ENCODE results near the gene PRKCSH. TPM values are rescaled to one million over a fixed set of nuclear protein-coding genes. Genes with fewer than 3 reads are reported as not detected.
"Not testable (repeated sequence)": the region's sequence is repeated elsewhere in the genome, so short reads cannot be mapped to it uniquely, and the experiment has no call there.

The PRKCSH gene
- total RNA-seq, 1 donor from 2014 or later, result 139 TPM

- ATAC-seq (no peak), DNase-seq (no peak)
- intact Hi-C loops (cut with micrococcal nuclease), result no loop called here
Observed at GRCh38 chr19:11447347-11448262, 12.2 kb downstream of the PRKCSH start.

DNA sequence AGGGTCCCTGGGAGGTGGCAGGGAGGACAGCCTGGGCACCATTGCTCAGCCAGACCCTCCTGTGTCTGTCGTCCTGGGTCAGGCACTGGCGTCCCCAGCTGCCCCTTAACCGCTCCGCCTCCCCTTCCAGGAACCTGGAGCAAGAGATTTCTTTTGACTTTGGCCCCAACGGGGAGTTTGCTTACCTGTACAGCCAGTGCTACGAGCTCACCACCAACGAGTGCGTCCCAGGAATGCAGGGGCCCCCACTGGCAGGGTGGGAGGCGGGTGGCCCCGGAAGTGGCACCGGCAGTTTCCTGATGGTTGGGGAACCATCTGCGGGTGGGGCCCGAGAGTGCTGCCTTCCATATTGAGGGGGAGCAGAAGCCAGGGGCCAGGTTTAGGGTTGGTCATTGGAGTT is 13.0 kb downstream of the PRKCSH start:
- no peak for ATAC-seq
- intact Hi-C loops (cut with micrococcal nuclease), result no loop called here
- DNase-seq, result no peak

- ATAC-seq (no peak), DNase-seq (no peak)
- intact Hi-C loops (cut with micrococcal nuclease), result no loop called here
Observed at GRCh38 chr19:11448923-11449554, 13.6 kb downstream of the PRKCSH start.

DNA sequence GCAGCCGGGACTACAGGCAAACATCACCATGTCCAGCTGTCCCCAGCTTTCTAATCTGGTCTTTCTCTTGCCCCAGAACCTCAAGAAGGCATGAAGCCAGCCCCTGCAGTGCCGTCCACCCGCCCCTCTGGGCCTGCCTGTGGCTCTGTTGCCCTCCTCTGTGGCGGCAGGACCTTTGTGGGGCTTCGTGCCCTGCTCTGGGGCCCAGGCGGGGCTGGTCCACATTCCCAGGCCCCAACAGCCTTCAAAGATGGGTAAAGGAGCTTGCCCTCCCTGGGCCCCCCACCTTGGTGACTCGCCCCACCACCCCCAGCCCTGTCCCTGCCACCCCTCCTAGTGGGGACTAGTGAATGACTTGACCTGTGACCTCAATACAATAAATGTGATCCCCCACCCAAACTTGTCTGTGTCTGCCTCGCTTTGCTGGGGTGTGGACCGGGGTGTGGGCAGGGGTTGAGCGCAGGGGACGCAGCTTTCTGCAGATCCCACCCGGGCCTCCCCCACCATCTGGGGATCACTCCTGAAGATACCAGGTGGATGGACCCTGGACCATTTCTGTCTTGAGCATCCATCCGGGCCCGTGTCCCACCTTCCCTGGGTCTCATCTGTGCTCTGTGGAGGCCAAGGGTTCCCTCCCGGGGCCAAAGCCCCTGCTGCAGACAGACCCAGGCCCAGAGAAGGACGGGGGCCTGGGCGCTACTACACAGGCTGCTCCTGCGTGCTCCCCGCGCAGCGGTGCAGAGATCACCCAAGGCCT is 15.3 kb downstream of the PRKCSH start:
- ATAC-seq (no peak), DNase-seq (no peak)
- intact Hi-C loops (cut with micrococcal nuclease), result no loop called here

DNA sequence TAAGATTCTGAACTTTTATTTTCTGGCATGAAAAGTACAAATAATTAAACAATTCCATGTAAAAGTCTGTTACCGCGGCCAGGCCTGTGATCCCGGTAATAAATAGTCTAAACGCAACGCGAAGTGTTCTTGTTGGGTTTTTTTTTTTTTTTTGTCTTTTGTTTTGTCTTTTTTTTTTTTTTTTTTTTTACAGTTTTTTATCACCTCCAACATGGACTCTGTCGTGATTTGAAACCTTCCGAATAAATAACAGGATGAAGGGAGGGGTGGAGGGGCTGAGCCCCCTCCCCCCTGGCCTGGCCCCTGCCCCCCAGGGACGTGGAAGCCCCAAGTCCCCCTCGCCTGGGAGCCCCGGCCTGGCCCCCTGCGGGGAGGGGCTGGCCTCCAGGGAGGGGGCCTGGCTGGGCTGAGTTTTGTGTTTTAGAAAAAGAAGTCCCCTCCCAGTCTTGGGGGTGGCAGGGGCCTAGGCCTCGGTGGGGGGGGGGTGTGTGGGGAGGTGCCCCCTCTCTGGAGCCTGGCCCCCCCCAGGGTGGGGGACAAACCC is 16.0 kb downstream of the PRKCSH start:
- intact Hi-C loops (cut with micrococcal nuclease), result no loop called here
- no peak for ATAC-seq
- DNase-seq, result no peak

GRCh38 chr19:11451871-11452619 is 16.6 kb downstream of the PRKCSH start:
- DNase-seq (no peak), ATAC-seq (no peak)
- intact Hi-C loops (cut with micrococcal nuclease), result no loop called here

DNA sequence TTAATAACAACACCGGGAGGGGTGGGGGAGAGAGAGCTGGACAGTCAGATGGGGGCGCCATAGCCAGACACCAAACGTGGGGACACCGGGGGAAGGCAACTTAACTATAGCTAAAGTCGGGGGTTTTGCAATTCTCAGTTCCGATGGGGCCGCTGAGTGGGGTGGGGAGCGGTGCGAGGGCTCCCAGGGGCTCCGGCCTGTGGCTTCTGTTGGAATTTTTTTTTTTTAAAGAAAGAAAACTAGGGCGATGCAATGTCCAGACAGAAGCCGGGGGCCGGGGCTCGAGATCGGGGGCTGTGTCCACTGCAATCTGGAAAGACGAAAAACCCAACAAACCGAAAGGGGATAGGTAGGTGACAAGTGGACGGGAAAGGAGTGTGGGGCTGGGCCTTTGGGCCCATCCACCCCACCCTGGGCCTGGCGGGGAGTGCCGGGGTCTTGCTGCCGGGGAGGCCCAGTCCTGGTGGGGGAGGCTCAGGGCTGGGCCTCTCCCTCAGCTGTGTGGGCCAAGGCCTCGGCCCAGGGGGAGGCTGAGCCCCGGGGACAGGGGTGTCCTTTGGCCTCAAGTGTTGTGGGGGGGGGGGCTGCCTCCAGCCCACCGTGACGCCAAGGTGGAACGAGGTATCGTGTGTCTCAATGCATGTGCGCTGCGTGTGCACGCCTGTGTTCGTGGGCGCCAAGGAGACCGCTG is 17.3 kb downstream of the PRKCSH start:
- DNase-seq (no peak), ATAC-seq (no peak)
- intact Hi-C loops (cut with micrococcal nuclease), result no loop called here

- DNase-seq (no peak), ATAC-seq (no peak)
- intact Hi-C loops (cut with micrococcal nuclease), result no loop called here
Observed at GRCh38 chr19:11453468-11454341, 18.3 kb downstream of the PRKCSH start.

DNA sequence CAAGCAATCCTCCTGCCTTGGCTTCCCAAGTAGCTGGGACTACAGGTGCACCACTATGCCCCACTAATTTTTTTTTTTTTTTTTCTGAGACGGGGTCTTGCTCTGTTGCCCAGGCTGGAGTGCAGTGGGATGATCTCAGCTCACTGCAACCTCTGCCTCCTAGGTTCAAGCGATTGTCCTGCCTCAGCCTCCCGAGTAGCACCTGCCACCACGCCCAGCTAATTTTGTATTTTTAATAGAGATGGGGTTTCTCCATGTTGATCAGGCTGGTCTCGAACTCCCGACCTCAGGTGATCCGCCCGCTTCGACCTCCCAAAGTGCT is 19.8 kb downstream of the PRKCSH start:
- intact Hi-C loops (cut with micrococcal nuclease); DNase-seq; ATAC-seq: not testable (repeated sequence)

DNA sequence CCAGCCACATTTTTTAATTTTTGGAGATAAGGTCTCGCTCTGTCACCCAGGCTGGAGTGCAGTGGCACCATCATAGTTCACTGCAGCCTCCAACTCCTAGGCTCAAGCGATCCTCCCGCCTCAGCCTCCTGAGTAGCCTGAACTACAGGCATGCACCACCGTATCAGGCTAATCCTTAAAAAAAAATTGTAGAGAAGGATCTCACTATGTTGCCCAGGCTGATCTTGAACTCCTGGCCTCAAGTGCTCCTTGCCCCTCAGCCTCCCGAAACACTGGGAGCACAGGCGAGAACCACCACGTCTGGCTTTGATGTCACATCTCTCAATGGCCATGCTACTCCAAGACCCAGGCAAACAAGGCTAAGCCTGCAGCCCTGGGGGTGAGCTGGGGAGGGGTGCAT is 21.2 kb downstream of the PRKCSH start:
- DNase-seq (no peak), ATAC-seq (no peak)
- intact Hi-C loops (cut with micrococcal nuclease), result no loop called here

DNA sequence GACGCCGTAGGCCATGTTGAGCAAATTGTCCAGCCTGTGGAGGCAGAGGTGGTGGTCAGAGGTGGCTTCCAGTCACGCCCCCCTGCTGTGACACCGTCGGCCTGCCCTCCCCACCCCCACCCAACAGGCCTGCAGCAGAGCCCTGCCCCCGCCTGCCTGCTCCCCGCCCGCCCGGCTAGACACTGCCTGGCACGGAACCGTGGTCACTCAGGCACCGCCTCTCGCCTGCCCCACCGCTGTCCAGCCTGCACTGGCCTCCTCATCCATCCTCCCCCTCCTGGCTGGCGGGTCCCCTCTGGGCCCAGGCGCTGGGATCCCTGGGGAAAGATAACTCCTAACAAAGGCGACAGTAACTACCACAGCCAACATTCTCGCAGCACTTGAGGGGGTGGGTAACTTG is 21.7 kb downstream of the PRKCSH start:
- intact Hi-C loops (cut with micrococcal nuclease), result no loop called here
- DNase-seq, result no peak
- ATAC-seq, result no peak

DNA sequence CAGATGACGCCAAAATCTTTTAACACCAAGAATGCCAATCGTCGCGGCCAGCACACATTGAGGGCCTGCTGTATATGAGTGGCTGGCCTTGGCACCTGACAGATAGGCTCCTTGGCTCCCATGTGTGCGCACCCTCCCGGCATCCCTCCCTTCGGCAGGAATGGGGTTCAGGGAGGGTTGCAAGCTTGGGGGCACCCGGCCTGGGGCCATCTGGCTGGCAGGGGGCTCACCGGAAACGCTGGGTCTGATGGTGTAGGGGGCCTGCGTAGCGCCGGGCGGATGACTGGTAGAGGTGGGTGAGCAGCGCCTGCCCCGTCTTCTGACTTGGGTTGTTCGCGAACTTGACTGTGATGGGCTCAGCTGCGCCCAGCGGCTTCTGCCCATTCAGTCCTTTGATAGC is 22.4 kb downstream of the PRKCSH start:
- DNase-seq (no peak), ATAC-seq (no peak)
- intact Hi-C loops (cut with micrococcal nuclease), result no loop called here

DNA sequence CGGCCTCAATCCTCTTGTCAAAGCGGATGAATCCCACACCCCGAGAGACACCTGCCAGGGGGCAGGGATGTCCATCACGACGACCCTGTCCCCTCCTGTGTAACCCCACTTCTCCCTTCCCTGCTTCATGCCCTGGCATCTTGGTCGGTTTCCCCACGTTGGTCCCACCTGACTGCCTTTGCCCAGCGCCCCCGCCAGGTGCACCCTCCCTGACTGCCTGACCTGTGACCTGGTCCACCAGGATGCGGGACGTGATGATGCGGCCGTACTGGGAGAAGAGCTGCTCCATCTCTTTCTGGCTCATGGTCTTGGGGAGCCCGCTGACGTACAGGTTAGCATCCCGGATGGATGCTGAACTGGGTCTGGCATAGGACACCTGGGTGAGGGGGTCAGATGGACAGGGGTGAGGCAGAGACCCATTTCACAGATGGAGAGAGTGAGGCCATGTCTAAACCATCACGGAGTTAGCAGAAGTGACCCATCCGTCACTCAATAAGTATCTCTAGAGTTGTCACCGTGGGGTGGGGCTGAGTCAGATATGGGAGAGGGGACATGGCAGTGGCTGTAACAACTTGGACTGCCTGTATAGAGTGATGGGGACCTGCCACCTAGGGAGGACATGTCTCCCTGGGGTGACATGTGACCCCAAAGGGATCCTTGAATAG is 22.9 kb downstream of the PRKCSH start:
- ATAC-seq (no peak), DNase-seq (no peak)
- intact Hi-C loops (cut with micrococcal nuclease), result no loop called here

DNA sequence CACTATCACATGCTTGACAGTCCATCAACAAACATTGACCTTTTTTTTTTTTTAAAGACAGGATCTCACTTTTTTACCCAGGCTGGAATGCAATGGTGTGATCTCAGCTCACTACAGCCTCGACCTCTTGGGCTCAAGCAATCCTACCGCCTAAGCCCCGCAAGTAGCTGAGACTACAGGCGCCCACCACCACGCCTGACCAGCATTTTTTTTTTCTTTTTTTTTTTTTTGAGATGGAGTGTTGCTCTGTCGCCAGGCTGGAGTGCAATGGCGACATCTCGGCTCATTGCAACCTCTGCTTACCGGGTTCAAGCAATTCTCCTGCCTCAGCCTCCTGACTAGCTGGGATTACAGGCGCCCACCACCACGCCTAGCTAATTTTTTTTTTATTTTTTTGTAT is 23.5 kb downstream of the PRKCSH start:
- DNase-seq; ATAC-seq; intact Hi-C loops (cut with micrococcal nuclease): not testable (repeated sequence)

GRCh38 chr19:11460207-11460606 is 24.8 kb downstream of the PRKCSH start:
- ATAC-seq (no peak), DNase-seq (no peak)
- intact Hi-C loops (cut with micrococcal nuclease), result no loop called here

DNA sequence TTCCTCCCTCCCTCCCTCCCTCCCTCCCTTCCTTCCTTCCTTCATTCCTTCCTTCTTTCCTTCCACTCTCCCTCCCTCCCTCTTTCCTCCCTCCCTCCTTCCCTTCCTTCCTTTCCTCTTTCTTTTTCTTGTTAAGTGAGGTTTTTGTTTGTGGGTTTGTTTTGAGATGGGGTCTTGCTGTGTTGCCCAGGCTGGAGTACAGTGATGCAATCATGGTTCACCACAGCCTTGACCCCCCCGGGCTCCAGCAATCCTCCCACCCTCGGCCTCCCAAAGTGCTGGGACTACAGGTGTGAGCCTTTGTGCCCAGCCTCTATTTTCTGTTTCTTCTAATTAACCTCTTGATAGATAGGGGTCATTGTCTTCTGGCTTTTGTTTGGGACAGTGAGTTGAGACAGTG is 26.0 kb downstream of the PRKCSH start:
- DNase-seq (no peak), ATAC-seq (no peak)
- intact Hi-C loops (cut with micrococcal nuclease), result no loop called here

DNA sequence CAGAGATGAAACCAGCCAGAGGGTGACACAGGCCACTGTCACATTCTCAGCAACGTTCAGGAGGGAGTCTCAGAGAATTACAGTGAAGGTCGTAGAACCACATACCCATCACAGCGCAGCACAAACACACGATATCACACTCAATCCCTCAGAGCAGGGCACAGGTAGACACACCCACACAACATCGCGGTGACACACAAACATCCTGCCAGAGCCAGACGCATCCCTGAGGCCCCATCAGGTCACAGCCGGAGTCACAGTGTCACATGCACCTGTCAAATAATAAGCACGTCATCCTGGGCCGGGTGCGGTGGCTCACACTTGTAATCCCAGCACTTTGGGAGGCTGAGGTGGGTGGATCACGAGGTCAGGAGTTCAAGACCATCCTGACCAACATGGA is 28.0 kb downstream of the PRKCSH start:
- ATAC-seq, result no peak
- DNase-seq, result no peak
- intact Hi-C loops (cut with micrococcal nuclease), result no loop called here

All from left ventricle myocardium superior (tissue), 1 donor.